ENCODE data around the gene COL28A1. TPM values are rescaled to one million over a fixed set of nuclear protein-coding genes. Genes with fewer than 3 reads are reported as not detected.

The COL28A1 gene
- total and polyA plus RNA-seq, 2 experiments from 2014 or later: 0.31 to 0.70 TPM

DNA sequence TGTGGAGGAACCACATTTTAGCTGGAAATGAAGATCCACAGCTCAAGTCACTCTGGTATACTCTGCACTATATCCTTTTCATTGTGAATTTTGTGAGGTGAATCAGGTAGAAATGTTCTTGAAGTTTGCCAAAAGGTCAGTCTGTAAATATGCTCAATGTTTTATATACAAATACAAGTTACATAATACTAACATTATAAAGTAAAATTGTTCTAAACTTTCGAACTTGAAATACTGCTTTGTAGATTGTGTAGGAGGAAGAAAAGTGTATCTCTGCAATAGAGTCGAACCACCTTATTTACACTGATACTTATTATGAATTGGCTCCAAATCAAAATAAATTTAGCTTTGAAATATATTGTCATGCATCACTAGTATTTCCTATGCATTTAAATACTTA, 38.0 kb upstream of the COL28A1 start:
- Histone ChIP-seq H3K79me2 (replicated peaks; ENCODE audit: insufficient read depth) (peaks cover 49% of the 10 kb centered on the region), H3F3A (replicated peaks; ENCODE audit: low read depth) (no peaks in the 10 kb centered on the region), H3K4me1 (ENCODE audit: insufficient read depth) (peaks cover 6% of the 10 kb centered on the region; the same call in 1 of the 2 replicates), H3K27ac (ENCODE audit: low read depth) (no peak overlapping the region), H3K4me2 (no peak overlapping the region), H3K9me2 (ENCODE audit: insufficient read depth) (no peaks in the 10 kb centered on the region), H3K4me3 (no peak overlapping the region), H3K27me3 (ENCODE audit: insufficient read depth) (no peaks in the 10 kb centered on the region), H2AFZ (no peak overlapping the region), H4K20me1 (replicated peaks; ENCODE audit: insufficient read depth) (peaks cover 17% of the 10 kb centered on the region), H3K36me3 (ENCODE audit: insufficient read depth) (peaks cover 5% of the 10 kb centered on the region; the same call in 1 of the 2 replicates)
- no peak for TF ChIP-seq NANOG (IDR thresholded peaks at IDR 0.05; ENCODE audit: borderline replicate concordance)
- TF ChIP-seq CTCF (conservative IDR thresholded peaks at IDR 0.05; ENCODE audit: low read depth in 2 of 2): no peak
- no peak for TF ChIP-seq ZNF114 (CRISPR knock-in tag; IDR thresholded peaks at IDR 0.05)
- TF ChIP-seq CREB1 (CRISPR knock-in tag; IDR thresholded peaks at IDR 0.05; ENCODE audit: low read depth): no peak
- TF ChIP-seq ZNF331 (CRISPR knock-in tag; IDR thresholded peaks at IDR 0.05; ENCODE audit: low read depth): no peak
- no peak for TF ChIP-seq JUNB (IDR thresholded peaks at IDR 0.05; ENCODE audit: unreplicated experiment)
- no peak for TF ChIP-seq STAT1 (IDR thresholded peaks at IDR 0.05; ENCODE audit: unreplicated experiment)
- no peak for TF ChIP-seq EZH2phosphoT487 (IDR thresholded peaks at IDR 0.05; ENCODE audit: unreplicated experiment)
- TF ChIP-seq ETS1 (IDR thresholded peaks at IDR 0.05): no peak
- no peak for TF ChIP-seq ZNF462 (CRISPR knock-in tag; IDR thresholded peaks at IDR 0.05)
- TF ChIP-seq EZH2 (IDR thresholded peaks at IDR 0.05; ENCODE audit: low read depth, unreplicated experiment): no peak
- TF ChIP-seq, protein P1, sequence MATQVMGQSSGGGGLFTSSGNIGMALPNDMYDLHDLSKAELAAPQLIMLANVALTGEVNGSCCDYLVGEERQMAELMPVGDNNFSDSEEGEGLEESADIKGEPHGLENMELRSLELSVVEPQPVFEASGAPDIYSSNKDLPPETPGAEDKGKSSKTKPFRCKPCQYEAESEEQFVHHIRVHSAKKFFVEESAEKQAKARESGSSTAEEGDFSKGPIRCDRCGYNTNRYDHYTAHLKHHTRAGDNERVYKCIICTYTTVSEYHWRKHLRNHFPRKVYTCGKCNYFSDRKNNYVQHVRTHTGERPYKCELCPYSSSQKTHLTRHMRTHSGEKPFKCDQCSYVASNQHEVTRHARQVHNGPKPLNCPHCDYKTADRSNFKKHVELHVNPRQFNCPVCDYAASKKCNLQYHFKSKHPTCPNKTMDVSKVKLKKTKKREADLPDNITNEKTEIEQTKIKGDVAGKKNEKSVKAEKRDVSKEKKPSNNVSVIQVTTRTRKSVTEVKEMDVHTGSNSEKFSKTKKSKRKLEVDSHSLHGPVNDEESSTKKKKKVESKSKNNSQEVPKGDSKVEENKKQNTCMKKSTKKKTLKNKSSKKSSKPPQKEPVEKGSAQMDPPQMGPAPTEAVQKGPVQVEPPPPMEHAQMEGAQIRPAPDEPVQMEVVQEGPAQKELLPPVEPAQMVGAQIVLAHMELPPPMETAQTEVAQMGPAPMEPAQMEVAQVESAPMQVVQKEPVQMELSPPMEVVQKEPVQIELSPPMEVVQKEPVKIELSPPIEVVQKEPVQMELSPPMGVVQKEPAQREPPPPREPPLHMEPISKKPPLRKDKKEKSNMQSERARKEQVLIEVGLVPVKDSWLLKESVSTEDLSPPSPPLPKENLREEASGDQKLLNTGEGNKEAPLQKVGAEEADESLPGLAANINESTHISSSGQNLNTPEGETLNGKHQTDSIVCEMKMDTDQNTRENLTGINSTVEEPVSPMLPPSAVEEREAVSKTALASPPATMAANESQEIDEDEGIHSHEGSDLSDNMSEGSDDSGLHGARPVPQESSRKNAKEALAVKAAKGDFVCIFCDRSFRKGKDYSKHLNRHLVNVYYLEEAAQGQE (IDR thresholded peaks at IDR 0.05; ENCODE audit: unreplicated experiment): no peak
- TF ChIP-seq POLR2AphosphoS5 (IDR thresholded peaks at IDR 0.05; ENCODE audit: low read depth): no peak
- Mint-ChIP-seq H3K4me3 (no peak overlapping the region), H3K27ac (no peak overlapping the region), H3K27me3 (ENCODE audit: insufficient read depth, low read depth, poor library complexity) (no peaks in the 10 kb centered on the region), H3K4me1 (peaks cover 9% of the 10 kb centered on the region; the same call in 2 of the 3 replicates), H3K36me3 (ENCODE audit: low read depth) (peaks cover 29% of the 10 kb centered on the region), H3K9me3 (peaks cover 15% of the 10 kb centered on the region)
- ATAC-seq (no peak), DNase-seq (ENCODE audit: low spot score) (no peak)
